Measurements from ENCODE around the gene BACH1.
"Not testable (repeated sequence)": the region's sequence is repeated elsewhere in the genome, so short reads cannot be mapped to it uniquely, and the experiment has no call there.

The BACH1 gene

GRCh38 chr21:29349702-29350101 lies 51.0 kb downstream of the BACH1 start:
- DNase-seq = no peak

GRCh38 chr21:29350246-29350779 lies 51.6 kb downstream of the BACH1 start:
- no peak for DNase-seq

- no peak for DNase-seq
Observed at GRCh38 chr21:29351691-29352090, 53.0 kb downstream of the BACH1 start.

- DNase-seq = not testable (repeated sequence)
Observed at GRCh38 chr21:29355043-29355710, 56.5 kb downstream of the BACH1 start.

GRCh38 chr21:29356291-29356690 lies 57.6 kb downstream of the BACH1 start:
- not testable (repeated sequence) for DNase-seq

- not testable (repeated sequence) for DNase-seq
Observed at GRCh38 chr21:29356810-29357209, 58.1 kb downstream of the BACH1 start.

GRCh38 chr21:29359718-29360117 lies 61.0 kb downstream of the BACH1 start:
- no peak for DNase-seq

GRCh38 chr21:29360799-29361765 lies 62.4 kb downstream of the BACH1 start:
- no peak for DNase-seq

GRCh38 chr21:29362758-29363157 lies 64.0 kb downstream of the BACH1 start:
- DNase-seq = no peak

- no peak for DNase-seq
Observed at GRCh38 chr21:29365661-29366265, 67.0 kb downstream of the BACH1 start.

GRCh38 chr21:29366532-29366931 lies 67.8 kb downstream of the BACH1 start:
- DNase-seq = no peak

- DNase-seq = no peak
Observed at GRCh38 chr21:29367335-29367734, 68.6 kb downstream of the BACH1 start.

- DNase-seq = no peak
Observed at GRCh38 chr21:29368906-29369305, 70.2 kb downstream of the BACH1 start.

GRCh38 chr21:29371464-29371863 lies 72.7 kb downstream of the BACH1 start:
- no peak for DNase-seq

GRCh38 chr21:29372063-29372802 lies 73.5 kb downstream of the BACH1 start:
- DNase-seq = peak; percentile 73

- DNase-seq = no peak
Observed at GRCh38 chr21:29374481-29374880, 75.8 kb downstream of the BACH1 start.

GRCh38 chr21:29376556-29376955 lies 77.8 kb downstream of the BACH1 start:
- peak; percentile 1 for DNase-seq

- no peak for DNase-seq
Observed at GRCh38 chr21:29377266-29377665, 78.5 kb downstream of the BACH1 start.

GRCh38 chr21:29378832-29379231 lies 80.1 kb downstream of the BACH1 start:
- DNase-seq = no peak

- DNase-seq = no peak
Observed at GRCh38 chr21:29379517-29380054, 80.9 kb downstream of the BACH1 start.

- DNase-seq = no peak
Observed at GRCh38 chr21:29382030-29382654, 83.4 kb downstream of the BACH1 start.

Data from NCI-H1092 (cell line).